Stimulated activated CD8-positive, alpha-beta memory T cell treated with anti-CD3 and anti-CD28 coated beads, Interleukin-4, amount 100 ng/mL, for 48 hours (primary cell): ENCODE results near the gene BOLL.
"Not testable (repeated sequence)": the region's sequence is repeated elsewhere in the genome, so short reads cannot be mapped to it uniquely, and the experiment has no call there.

Experiments used
- DNase-seq: peaks from one replicate; pipeline ENCODE4 v3.0.0-alpha.2; 2020

BOLL gene

GRCh38 chr2:197705121-197705911 lies 79.8 kb downstream of the BOLL start, which contains the start of gene MARS2:
Gene MARS2 (plus strand): TSS chr2:197705369. CDS start chr2:197705406, 37 bp downstream.
- DNase-seq: peak; percentile 93

GRCh38 chr2:197704434-197705120 lies 80.5 kb downstream of the BOLL start:
- DNase-seq: no peak

- no peak for DNase-seq
Observed at GRCh38 chr2:197700960-197701359, 84.2 kb downstream of the BOLL start.

GRCh38 chr2:197699724-197700123 lies 85.4 kb downstream of the BOLL start:
- not testable (repeated sequence) for DNase-seq

- not testable (repeated sequence) for DNase-seq
Observed at GRCh38 chr2:197696571-197696970, 88.5 kb downstream of the BOLL start.

- not testable (repeated sequence) for DNase-seq
Observed at GRCh38 chr2:197695971-197696370, 89.1 kb downstream of the BOLL start.

- DNase-seq: not testable (repeated sequence)
Observed at GRCh38 chr2:197695206-197695605, 89.9 kb downstream of the BOLL start.

- DNase-seq: no peak
Observed at GRCh38 chr2:197677483-197677882, 107.6 kb downstream of the BOLL start.

GRCh38 chr2:197677056-197677455 lies 108.1 kb downstream of the BOLL start:
- DNase-seq: no peak
